Breast epithelium (tissue), 4 donors: ENCODE data around the gene CTSC. TPM values are rescaled to one million over a fixed set of nuclear protein-coding genes. Genes with fewer than 3 reads are reported as not detected.

Experiments used
- DNase-seq, 2 donors: peaks; one replicate each; pipeline ENCODE4 v3.0.0-alpha.2; 2019; ENCODE audit warnings: low spot score in 2 of 2
- H3K27ac ChIP-seq, 2 donors: fragments of 200-600 bp; sonication (generic) in 1 of 2; one replicate each; pipeline ENCODE4 v1.5.1; 2016 to 2019; ENCODE audit warnings: mild to moderate bottlenecking in 1 of 2
- H3K27me3 ChIP-seq, 2 donors: fragments of 200-600 bp; sonication (generic) in 1 of 2; one replicate each; pipeline versions ENCODE4 v1.5.1 to v1.6.0; 2017 to 2019; ENCODE audit warnings: control low read depth in 1 of 2, mild to moderate bottlenecking in 1 of 2
- H3K36me3 ChIP-seq: fragments of 200-600 bp; one replicate; pipeline ENCODE4 v1.5.1; 2019
- H3K4me1 ChIP-seq, 2 donors: fragments of 200-600 bp; sonication (generic); one replicate each; pipeline ENCODE4 v1.5.1; 2016 to 2019; ENCODE audit warnings: control low read depth in 1 of 2
- H3K4me3 ChIP-seq, 3 donors: fragments of 200-600 bp; sonication (generic); 1 replicate in 2 of 3; 2 replicates in 1 of 3; pipeline ENCODE4 v1.5.1; 2016 to 2019; ENCODE audit warnings: mild to moderate bottlenecking in 3 of 3, moderate library complexity in 2 of 3
- H3K9me3 ChIP-seq, 2 donors: fragments of 200-600 bp; sonication (generic) in 1 of 2; one replicate each; pipeline ENCODE4 v1.5.1; 2016 to 2019; ENCODE audit warnings: control low read depth in 1 of 2
- CTCF ChIP-seq, 3 donors: fragments of 450-650 bp; IDR thresholded peaks; one replicate each; pipeline ENCODE4 v1.5.1; 2016 to 2017; ENCODE audit warnings: antibody characterized with exemption in 3 of 3, mild to moderate bottlenecking in 3 of 3, moderate library complexity in 3 of 3
- POLR2A ChIP-seq: fragments of 450-650 bp; IDR thresholded peaks from one replicate; pipeline ENCODE4 v1.6.1; 2016; ENCODE audit warnings: antibody characterized with exemption, mild to moderate bottlenecking, moderate library complexity
- POLR2AphosphoS5 ChIP-seq, 3 donors: sonication (generic); formaldehyde crosslinking; IDR thresholded peaks; one replicate each; pipeline ENCODE4 v1.6.1; 2017; ENCODE audit warnings: antibody characterized with exemption in 3 of 3
- intact Hi-C: fragments of 100-400 bp; cut with DNase I; formaldehyde crosslinking; loops from one replicate; pipeline ENCODE4 v1.15.1; 2023; ENCODE audit warnings: low total_unique reads
- total RNA-seq, 3 donors: library from RNA; depleted of rRNA; stranded (reverse); fragments of >200 nt; gene quantifications; one replicate each; pipeline ENCODE4 v1.1.0, GENCODE V29; 2016

The CTSC gene
- total RNA-seq, 3 donors from 2014 or later: 56.0 to 103 (median 64.1) TPM

- intact Hi-C loops: no loop called here
- Histone ChIP-seq H3K27me3 (no peaks in the 10 kb centered on the region), H3K4me3 (no peak overlapping the region), H3K36me3 (no peaks in the 10 kb centered on the region), H3K9me3 (no peaks in the 10 kb centered on the region), H3K27ac (no peak overlapping the region), H3K4me1 (no peaks in the 10 kb centered on the region)
- DNase-seq: no peak
- TF ChIP-seq CTCF (IDR thresholded peaks at IDR 0.05) (no peak), POLR2AphosphoS5 (IDR thresholded peaks at IDR 0.05) (no peak), POLR2A (no peak)
Measured at GRCh38 chr11:88306785-88307184, 30.8 kb downstream of the CTSC start.

- no peaks in the 10 kb centered on the region for H3K36me3 ChIP-seq
- no peaks in the 10 kb centered on the region for H3K9me3 ChIP-seq
- no peaks in the 10 kb centered on the region for H3K27me3 ChIP-seq
- TF ChIP-seq POLR2A (no peak), POLR2AphosphoS5 (IDR thresholded peaks at IDR 0.05) (no peak), CTCF (IDR thresholded peaks at IDR 0.05) (no peak)
- intact Hi-C loops: no loop called here
- no peak for DNase-seq
- no peaks in the 10 kb centered on the region for H3K4me1 ChIP-seq
- no peak overlapping the region for H3K4me3 ChIP-seq
- H3K27ac ChIP-seq: no peak overlapping the region
Measured at GRCh38 chr11:88305430-88305829, 32.1 kb downstream of the CTSC start.

- TF ChIP-seq POLR2A (no peak), POLR2AphosphoS5 (IDR thresholded peaks at IDR 0.05) (no peak), CTCF (IDR thresholded peaks at IDR 0.05) (no peak)
- Histone ChIP-seq H3K36me3 (no peaks in the 10 kb centered on the region), H3K9me3 (no peaks in the 10 kb centered on the region), H3K4me3 (no peak overlapping the region), H3K4me1 (no peaks in the 10 kb centered on the region), H3K27me3 (no peaks in the 10 kb centered on the region), H3K27ac (no peak overlapping the region)
- no peak for DNase-seq
- intact Hi-C loops: no loop called here
Measured at GRCh38 chr11:88304352-88304751, 33.2 kb downstream of the CTSC start.

GRCh38 chr11:88303037-88303436 is 34.5 kb downstream of the CTSC start:
- Histone ChIP-seq H3K9me3 (no peaks in the 10 kb centered on the region), H3K27me3 (no peaks in the 10 kb centered on the region), H3K4me3 (no peak overlapping the region), H3K4me1 (no peaks in the 10 kb centered on the region), H3K36me3 (no peaks in the 10 kb centered on the region), H3K27ac (no peak overlapping the region)
- DNase-seq: no peak
- TF ChIP-seq POLR2AphosphoS5 (IDR thresholded peaks at IDR 0.05): no peak
- no peak for TF ChIP-seq CTCF (IDR thresholded peaks at IDR 0.05)
- TF ChIP-seq POLR2A: no peak
- intact Hi-C loops: no loop called here

- no peaks in the 10 kb centered on the region for H3K4me1 ChIP-seq
Measured at GRCh38 chr11:88301488-88302140, 35.9 kb downstream of the CTSC start.

More at GRCh38 chr11:88301488-88302140, 35.9 kb downstream of the CTSC start:
- TF ChIP-seq POLR2A: no peak
- TF ChIP-seq CTCF (IDR thresholded peaks at IDR 0.05): no peak
- no peak for TF ChIP-seq POLR2AphosphoS5 (IDR thresholded peaks at IDR 0.05)
- Histone ChIP-seq H3K27ac (no peak overlapping the region), H3K36me3 (no peaks in the 10 kb centered on the region), H3K4me3 (no peak overlapping the region), H3K27me3 (no peaks in the 10 kb centered on the region), H3K9me3 (no peaks in the 10 kb centered on the region)
- no peak for DNase-seq
- intact Hi-C loops: no loop called here
